ENCODE results near the gene HERC6.
"Not testable (repeated sequence)": the region's sequence is repeated elsewhere in the genome, so short reads cannot be mapped to it uniquely, and the experiment has no call there.

The HERC6 gene

GRCh38 chr4:88435987-88436693 is 57.5 kb downstream of the HERC6 start:
- Histone ChIP-seq H3K4me3 (ENCODE audit: low read depth, low read length) (no peak overlapping the region), H3K27me3 (ENCODE audit: control insufficient read depth, insufficient read depth, low read length) (no peaks in the 10 kb centered on the region), H3K9me3 (ENCODE audit: control insufficient read depth, insufficient read depth, low read length) (no peaks in the 10 kb centered on the region), H3K4me1 (ENCODE audit: control insufficient read depth, insufficient read depth, low read length) (peaks cover 3% of the 10 kb centered on the region), H3K36me3 (ENCODE audit: control insufficient read depth, insufficient read depth, low read length) (no peaks in the 10 kb centered on the region), H3K9ac (ENCODE audit: low read depth, low read length) (no peak overlapping the region)

- not testable (repeated sequence) for H3K27me3 ChIP-seq (ENCODE audit: control insufficient read depth, insufficient read depth, low read length); H3K4me3 ChIP-seq (ENCODE audit: low read depth, low read length); H3K36me3 ChIP-seq (ENCODE audit: control insufficient read depth, insufficient read depth, low read length); H3K4me1 ChIP-seq (ENCODE audit: control insufficient read depth, insufficient read depth, low read length); H3K9me3 ChIP-seq (ENCODE audit: control insufficient read depth, insufficient read depth, low read length); H3K9ac ChIP-seq (ENCODE audit: low read depth, low read length)
Measured at GRCh38 chr4:88437873-88438272, 59.2 kb downstream of the HERC6 start.

DNA sequence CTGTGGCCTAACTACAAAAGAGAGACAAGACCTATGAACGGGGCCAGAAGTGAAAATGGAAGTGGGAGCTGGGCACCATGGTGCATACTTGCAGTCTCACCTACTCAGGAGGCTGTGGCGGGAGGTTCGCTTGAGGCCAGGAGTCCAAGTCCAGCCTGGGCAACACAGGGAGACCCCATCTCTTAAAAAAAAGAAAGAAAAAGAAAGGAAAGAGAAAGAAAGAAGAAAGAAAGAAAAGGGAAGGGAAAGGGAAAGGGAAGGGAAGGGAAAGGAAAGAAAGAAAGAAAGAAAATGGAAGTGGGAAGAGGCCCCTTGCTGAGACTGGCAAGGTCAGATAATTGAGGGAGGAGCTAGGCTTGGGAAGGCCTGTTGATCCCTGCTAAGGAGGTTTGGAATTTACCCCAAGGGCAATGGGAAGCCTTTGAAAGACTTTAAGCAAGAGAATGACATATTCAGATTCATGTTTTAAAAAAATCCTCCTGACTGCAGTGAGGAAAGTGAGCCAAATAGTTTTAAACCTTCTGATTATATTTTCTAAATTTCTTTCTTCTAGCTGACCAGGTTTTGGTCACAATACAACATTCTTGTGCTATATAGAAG is 60.6 kb downstream of the HERC6 start:
- Histone ChIP-seq H3K9ac (ENCODE audit: low read depth, low read length) (no peak overlapping the region), H3K4me3 (ENCODE audit: low read depth, low read length) (no peak overlapping the region), H3K4me1 (ENCODE audit: control insufficient read depth, insufficient read depth, low read length) (peaks cover 15% of the 10 kb centered on the region), H3K27me3 (ENCODE audit: control insufficient read depth, insufficient read depth, low read length) (no peaks in the 10 kb centered on the region), H3K9me3 (ENCODE audit: control insufficient read depth, insufficient read depth, low read length) (peaks cover 5% of the 10 kb centered on the region), H3K36me3 (ENCODE audit: control insufficient read depth, insufficient read depth, low read length) (peaks cover 5% of the 10 kb centered on the region)

DNA sequence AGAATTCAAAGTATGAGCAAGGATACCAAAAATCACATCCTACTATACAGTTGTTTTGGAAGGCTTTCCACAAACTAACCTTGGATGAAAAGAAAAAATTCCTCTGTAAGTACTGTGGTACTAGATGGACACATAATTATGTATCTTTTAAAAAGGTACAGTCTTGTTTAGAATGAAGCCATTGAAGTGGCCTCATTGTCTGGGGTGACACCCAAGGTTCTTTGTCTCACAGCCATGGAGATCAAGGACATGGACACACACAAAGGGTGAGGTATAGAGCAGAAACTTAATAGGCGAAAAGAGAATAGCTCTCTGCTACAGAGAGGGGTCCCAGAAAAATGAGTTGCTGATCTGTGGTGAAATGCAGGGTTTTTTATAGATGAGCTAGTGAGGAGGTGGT is 61.5 kb downstream of the HERC6 start:
- Histone ChIP-seq H3K36me3 (ENCODE audit: control insufficient read depth, insufficient read depth, low read length) (peaks cover 5% of the 10 kb centered on the region), H3K4me3 (ENCODE audit: low read depth, low read length) (no peak overlapping the region), H3K9ac (ENCODE audit: low read depth, low read length) (no peak overlapping the region), H3K4me1 (ENCODE audit: control insufficient read depth, insufficient read depth, low read length) (peaks cover 15% of the 10 kb centered on the region), H3K27me3 (ENCODE audit: control insufficient read depth, insufficient read depth, low read length) (no peaks in the 10 kb centered on the region), H3K9me3 (ENCODE audit: control insufficient read depth, insufficient read depth, low read length) (peaks cover 5% of the 10 kb centered on the region)

- H3K9me3 ChIP-seq (ENCODE audit: control insufficient read depth, insufficient read depth, low read length), result peaks cover 5% of the 10 kb centered on the region
- H3K27me3 ChIP-seq (ENCODE audit: control insufficient read depth, insufficient read depth, low read length), result no peaks in the 10 kb centered on the region
- H3K36me3 ChIP-seq (ENCODE audit: control insufficient read depth, insufficient read depth, low read length), result peaks cover 5% of the 10 kb centered on the region
Measured at GRCh38 chr4:88441696-88442095, 63.0 kb downstream of the HERC6 start.

DNA sequence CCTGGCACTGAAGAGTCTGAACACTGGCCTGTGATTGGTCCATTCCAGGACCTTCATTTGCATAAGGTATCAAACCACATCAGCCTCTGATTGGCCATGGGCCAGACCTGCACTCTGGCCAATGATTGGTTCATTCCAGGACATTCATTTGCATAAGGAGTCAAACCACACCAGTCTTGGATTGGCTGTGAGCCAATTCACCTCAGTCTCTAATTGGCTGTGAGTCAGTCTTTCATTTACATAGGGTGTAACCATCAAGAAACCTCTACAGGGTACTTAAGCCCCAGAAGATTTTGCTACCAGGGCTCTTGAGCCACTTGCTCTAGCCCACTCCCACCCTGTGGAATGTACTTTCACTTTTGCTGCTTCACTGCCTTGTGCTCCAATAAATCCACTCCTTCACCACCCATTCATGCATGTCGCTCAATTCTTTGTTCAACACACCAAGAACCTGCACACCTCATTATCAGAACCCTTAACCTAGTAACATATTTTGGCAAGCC is 64.1 kb downstream of the HERC6 start:
- Histone ChIP-seq H3K27me3 (ENCODE audit: control insufficient read depth, insufficient read depth, low read length) (no peaks in the 10 kb centered on the region), H3K9ac (ENCODE audit: low read depth, low read length) (no peak overlapping the region), H3K4me1 (ENCODE audit: control insufficient read depth, insufficient read depth, low read length) (peaks cover 17% of the 10 kb centered on the region), H3K9me3 (ENCODE audit: control insufficient read depth, insufficient read depth, low read length) (peaks cover 5% of the 10 kb centered on the region), H3K4me3 (ENCODE audit: low read depth, low read length) (no peak overlapping the region), H3K36me3 (ENCODE audit: control insufficient read depth, insufficient read depth, low read length) (peaks cover 5% of the 10 kb centered on the region)

More at GRCh38 chr4:88441696-88442095, 63.0 kb downstream of the HERC6 start:
- Histone ChIP-seq H3K4me1 (ENCODE audit: control insufficient read depth, insufficient read depth, low read length) (peaks cover 15% of the 10 kb centered on the region), H3K4me3 (ENCODE audit: low read depth, low read length) (no peak overlapping the region), H3K9ac (ENCODE audit: low read depth, low read length) (no peak overlapping the region)

GRCh38 chr4:88443486-88443885 is 64.8 kb downstream of the HERC6 start:
- Histone ChIP-seq H3K9me3 (ENCODE audit: control insufficient read depth, insufficient read depth, low read length) (peaks cover 5% of the 10 kb centered on the region), H3K9ac (ENCODE audit: low read depth, low read length) (no peak overlapping the region), H3K4me3 (ENCODE audit: low read depth, low read length) (no peak overlapping the region), H3K27me3 (ENCODE audit: control insufficient read depth, insufficient read depth, low read length) (no peaks in the 10 kb centered on the region), H3K4me1 (ENCODE audit: control insufficient read depth, insufficient read depth, low read length) (peaks cover 17% of the 10 kb centered on the region), H3K36me3 (ENCODE audit: control insufficient read depth, insufficient read depth, low read length) (peaks cover 5% of the 10 kb centered on the region)

DNA sequence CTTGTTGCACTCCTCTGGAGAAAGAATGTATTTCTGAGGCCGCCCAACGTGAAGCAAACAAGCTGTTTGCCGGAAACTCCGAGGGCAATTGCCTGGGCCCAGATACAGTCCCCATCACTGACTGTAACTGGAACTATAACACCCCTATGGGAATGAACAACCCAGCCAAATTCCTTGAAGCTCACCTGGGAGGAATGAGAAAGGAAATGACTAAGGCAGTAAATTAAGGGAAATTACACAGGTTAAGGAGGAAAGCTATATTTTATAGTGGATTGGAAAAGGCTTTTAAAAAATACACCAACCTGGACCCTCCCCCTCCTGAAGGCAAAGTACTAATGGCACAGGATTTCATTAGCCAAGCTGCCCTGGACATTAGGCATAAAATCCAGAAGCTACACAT is 66.6 kb downstream of the HERC6 start:
- peaks cover 5% of the 10 kb centered on the region for H3K36me3 ChIP-seq (ENCODE audit: control insufficient read depth, insufficient read depth, low read length)
- H3K9me3 ChIP-seq (ENCODE audit: control insufficient read depth, insufficient read depth, low read length), result peaks cover 5% of the 10 kb centered on the region
- peaks cover 14% of the 10 kb centered on the region for H3K4me1 ChIP-seq (ENCODE audit: control insufficient read depth, insufficient read depth, low read length)
- no peak overlapping the region for H3K4me3 ChIP-seq (ENCODE audit: low read depth, low read length)
- H3K27me3 ChIP-seq (ENCODE audit: control insufficient read depth, insufficient read depth, low read length), result no peaks in the 10 kb centered on the region
- H3K9ac ChIP-seq (ENCODE audit: low read depth, low read length), result no peak overlapping the region

- H3K4me1 ChIP-seq (ENCODE audit: control insufficient read depth, insufficient read depth, low read length), result peaks cover 14% of the 10 kb centered on the region
- H3K9me3 ChIP-seq (ENCODE audit: control insufficient read depth, insufficient read depth, low read length), result peaks cover 5% of the 10 kb centered on the region
- H3K36me3 ChIP-seq (ENCODE audit: control insufficient read depth, insufficient read depth, low read length), result peaks cover 5% of the 10 kb centered on the region
- no peak overlapping the region for H3K9ac ChIP-seq (ENCODE audit: low read depth, low read length)
- H3K27me3 ChIP-seq (ENCODE audit: control insufficient read depth, insufficient read depth, low read length), result no peaks in the 10 kb centered on the region
- no peak overlapping the region for H3K4me3 ChIP-seq (ENCODE audit: low read depth, low read length)
Measured at GRCh38 chr4:88446124-88446523, 67.5 kb downstream of the HERC6 start.

DNA sequence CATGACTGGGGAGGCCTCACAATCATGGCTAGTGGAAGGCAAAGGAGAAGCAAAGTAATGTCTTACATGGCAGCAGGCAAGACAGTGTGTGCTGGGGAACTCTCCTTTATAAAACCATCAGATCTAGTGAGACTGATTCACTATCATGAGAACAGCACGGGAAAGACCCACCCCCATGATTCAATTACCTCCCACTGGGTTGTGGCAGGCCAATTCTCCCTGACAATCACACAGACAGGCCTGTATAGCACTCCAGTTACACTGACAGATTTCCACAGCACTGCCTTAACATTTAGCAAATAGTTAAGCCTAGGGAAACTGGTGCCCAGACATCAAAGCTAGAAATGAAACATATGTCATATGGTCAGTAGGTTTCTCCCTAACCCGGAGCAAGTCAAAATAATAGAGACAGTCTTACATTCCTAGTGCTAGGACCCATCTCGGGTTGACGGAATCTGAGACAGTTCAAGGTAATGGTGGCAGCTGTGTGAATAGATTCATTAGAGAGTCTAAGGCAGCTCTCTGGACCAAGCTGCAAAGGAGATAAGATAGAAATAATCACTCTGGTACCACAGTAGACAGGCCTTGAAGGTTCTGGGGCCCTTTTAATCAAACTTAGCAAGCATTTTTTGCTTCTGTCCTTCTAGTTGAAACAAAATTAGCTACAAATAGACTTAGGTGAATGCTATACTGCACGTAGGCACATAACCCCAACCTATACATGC is 68.9 kb downstream of the HERC6 start:
- peaks cover 3% of the 10 kb centered on the region for H3K9me3 ChIP-seq (ENCODE audit: control insufficient read depth, insufficient read depth, low read length)
- no peaks in the 10 kb centered on the region for H3K27me3 ChIP-seq (ENCODE audit: control insufficient read depth, insufficient read depth, low read length)
- peaks cover 14% of the 10 kb centered on the region for H3K4me1 ChIP-seq (ENCODE audit: control insufficient read depth, insufficient read depth, low read length)
- H3K4me3 ChIP-seq (ENCODE audit: low read depth, low read length), result no peak overlapping the region
- H3K9ac ChIP-seq (ENCODE audit: low read depth, low read length), result no peak overlapping the region
- H3K36me3 ChIP-seq (ENCODE audit: control insufficient read depth, insufficient read depth, low read length), result peaks cover 5% of the 10 kb centered on the region

- H3K9ac ChIP-seq (ENCODE audit: low read depth, low read length); H3K36me3 ChIP-seq (ENCODE audit: control insufficient read depth, insufficient read depth, low read length); H3K9me3 ChIP-seq (ENCODE audit: control insufficient read depth, insufficient read depth, low read length); H3K27me3 ChIP-seq (ENCODE audit: control insufficient read depth, insufficient read depth, low read length); H3K4me3 ChIP-seq (ENCODE audit: low read depth, low read length): not testable (repeated sequence)
- peaks cover 11% of the 10 kb centered on the region for H3K4me1 ChIP-seq (ENCODE audit: control insufficient read depth, insufficient read depth, low read length)
Measured at GRCh38 chr4:88448211-88448765, 69.6 kb downstream of the HERC6 start.
